G401 (cell line): ENCODE data around the gene WFDC13. TPM values are rescaled to one million over a fixed set of nuclear protein-coding genes. Genes with fewer than 3 reads are reported as not detected.

ENCODE experiments used
- DNase-seq: peaks from one replicate; pipeline ENCODE4 v3.0.0-alpha.2; 2015; ENCODE audit warnings: low spot score
- in situ Hi-C: cut with HindIII; loops from 2 replicates; pipeline ENCODE4 v1.10.0; 2016; ENCODE audit warnings: low sequenced_read_pairs, mixed read lengths
- total RNA-seq: library from RNA; depleted of rRNA; stranded (reverse); fragments of >200 nt; shearing (Covaris generic); gene quantifications from 2 replicates; pipeline ENCODE4 v1.2.3, GENCODE V29; 2014; rRNA removed

WFDC13 gene
- total RNA-seq, 1 experiment from 2014 or later, result not detected

DNA sequence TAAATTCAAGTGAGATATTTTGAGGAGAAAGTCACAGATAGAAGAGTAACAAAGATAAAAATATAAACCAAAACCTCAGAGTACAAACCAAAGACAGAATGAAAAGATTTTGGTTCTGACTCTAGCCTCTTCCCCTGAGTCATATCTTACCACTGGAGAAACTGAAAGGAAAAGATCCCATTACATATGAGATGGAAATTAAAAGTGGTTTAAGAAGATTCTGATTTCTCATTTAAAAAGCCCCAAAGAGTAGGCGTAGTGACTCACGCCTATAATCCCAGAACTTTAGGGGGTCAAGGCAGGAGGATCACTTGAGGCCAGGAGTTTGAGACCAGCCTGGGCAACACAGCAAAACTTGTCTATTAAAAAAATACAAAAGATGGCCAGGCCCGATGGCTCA is 50.9 kb downstream of the WFDC13 start:
- DNase-seq, result no peak
- in situ Hi-C loops, result loop anchor here (25.0 kb wide), 1 partner anchor 440 kb away; the partner anchor contains the start of genes MATN4 and RBPJL

GRCh38 chr20:45758096-45758495 is 56.3 kb downstream of the WFDC13 start:
- DNase-seq, result no peak
- in situ Hi-C loops, result loop anchor here (25.0 kb wide), 1 partner anchor 446 kb away; the partner anchor contains the start of genes MATN4 and RBPJL

Other genes with a start within 250 kb of the WFDC13 start
- gene WFDC2, start 232.3 kb upstream of the WFDC13 start, total RNA-seq, result not detected in 2 replicates
- not detected in 2 replicates for gene SPINT3, start 186.4 kb upstream of the WFDC13 start, total RNA-seq
- gene WFDC6, start 162.6 kb upstream of the WFDC13 start, total RNA-seq, result not detected in 2 replicates
- gene EPPIN, start 154.6 kb upstream of the WFDC13 start, total RNA-seq, result not detected in 2 replicates
- not detected in 2 replicates for gene WFDC8, start 122.8 kb upstream of the WFDC13 start, total RNA-seq
- not detected in 2 replicates for gene WFDC10A, start 72.3 kb upstream of the WFDC13 start, total RNA-seq
- gene WFDC9, start 70.8 kb upstream of the WFDC13 start, total RNA-seq, result not detected in 2 replicates
- gene WFDC11, start 31.8 kb upstream of the WFDC13 start, total RNA-seq, result not detected in 2 replicates
- gene WFDC10B, start 3.0 kb downstream of the WFDC13 start, total RNA-seq, result not detected in 2 replicates
- gene SPINT4, start 20.3 kb downstream of the WFDC13 start, total RNA-seq, result not detected in 2 replicates
- not detected in 2 replicates for gene WFDC3, start 89.8 kb downstream of the WFDC13 start, total RNA-seq
- 40.4 and 43.3 TPM in 2 replicates for gene DNTTIP1, start 89.9 kb downstream of the WFDC13 start, total RNA-seq
- 75.4 and 83.0 TPM in 2 replicates for gene UBE2C, start 110.6 kb downstream of the WFDC13 start, total RNA-seq
- gene TNNC2, start 125.3 kb downstream of the WFDC13 start, total RNA-seq, result 1.3 and 1.8 TPM in 2 replicates
- gene SNX21, start 131.8 kb downstream of the WFDC13 start, total RNA-seq, result 26.5 and 45.6 TPM in 2 replicates
- 32.4 and 43.3 TPM in 2 replicates for gene ACOT8, start 155.4 kb downstream of the WFDC13 start, total RNA-seq
- gene ZSWIM3, start 155.6 kb downstream of the WFDC13 start, total RNA-seq, result 2.9 and 4.9 TPM in 2 replicates
- 9.6 and 11.3 TPM in 2 replicates for gene ZSWIM1, start 179.2 kb downstream of the WFDC13 start, total RNA-seq
- gene SPATA25, start 185.6 kb downstream of the WFDC13 start, total RNA-seq, result 1.0 TPM in 1 of 2 replicates, not detected in the other
- 6.6 and 7.0 TPM in 2 replicates for gene NEURL2, start 189.2 kb downstream of the WFDC13 start, total RNA-seq
- 20.7 and 28.9 TPM in 2 replicates for gene CTSA, start 189.3 kb downstream of the WFDC13 start, total RNA-seq
- gene PLTP, start 210.1 kb downstream of the WFDC13 start, total RNA-seq, result 129 and 156 TPM in 2 replicates
- 11.6 and 17.7 TPM in 2 replicates for gene PCIF1, start 232.6 kb downstream of the WFDC13 start, total RNA-seq